SIG-M5 treated with dmso at 0.1 percent for 504 hours (cell line): ENCODE results near the gene B3GALT6.
"Not testable (repeated sequence)": the region's sequence is repeated elsewhere in the genome, so short reads cannot be mapped to it uniquely, and the experiment has no call there.

ENCODE experiments used
- DNase-seq: peaks from one replicate; lab custom pipeline; 2025; ENCODE audit not compliant: unreplicated experiment; lab: John Stamatoyannopoulos, UW

The B3GALT6 gene

GRCh38 chr1:1242461-1243265 lies 10.6 kb downstream of the B3GALT6 start:
- no peak for DNase-seq

GRCh38 chr1:1243266-1243660 lies 11.2 kb downstream of the B3GALT6 start:
- no peak for DNase-seq

- no peak for DNase-seq
These were observed 11.8 kb downstream of the B3GALT6 start for GRCh38 chr1:1243807-1244191.

- DNase-seq = no peak
These were observed 12.3 kb downstream of the B3GALT6 start for GRCh38 chr1:1244192-1244811.

GRCh38 chr1:1245178-1245816 lies 13.3 kb downstream of the B3GALT6 start:
- no peak for DNase-seq

- no peak for DNase-seq
These were observed 14.0 kb downstream of the B3GALT6 start for GRCh38 chr1:1245817-1246576.

- no peak for DNase-seq
These were observed 14.7 kb downstream of the B3GALT6 start, which contains the start of gene C1QTNF12 for GRCh38 chr1:1246577-1247340. Gene C1QTNF12 (minus strand): TSS chr1:1246722. CDS start chr1:1246690, 32 bp downstream.

GRCh38 chr1:1247341-1247913 lies 15.4 kb downstream of the B3GALT6 start:
- no peak for DNase-seq

- not testable (repeated sequence) for DNase-seq
These were observed 16.2 kb downstream of the B3GALT6 start for GRCh38 chr1:1248009-1248913.

GRCh38 chr1:1250786-1251284 lies 18.8 kb downstream of the B3GALT6 start:
- DNase-seq = no peak

GRCh38 chr1:1253314-1253713 lies 21.3 kb downstream of the B3GALT6 start:
- no peak for DNase-seq

GRCh38 chr1:1253972-1254666 lies 22.1 kb downstream of the B3GALT6 start:
- DNase-seq = no peak

- DNase-seq = no peak
These were observed 22.6 kb downstream of the B3GALT6 start for GRCh38 chr1:1254667-1254998.

- DNase-seq = no peak
These were observed 23.0 kb downstream of the B3GALT6 start for GRCh38 chr1:1255078-1255477.

- no peak for DNase-seq
These were observed 23.6 kb downstream of the B3GALT6 start for GRCh38 chr1:1255611-1256010.

GRCh38 chr1:1256956-1257871 lies 25.2 kb downstream of the B3GALT6 start:
- DNase-seq = no peak

- DNase-seq = no peak
These were observed 27.1 kb downstream of the B3GALT6 start for GRCh38 chr1:1259119-1259488.

- no peak for DNase-seq
These were observed 27.5 kb downstream of the B3GALT6 start for GRCh38 chr1:1259540-1259939.
